ENCODE data around the gene NTN1. TPM values are rescaled to one million over a fixed set of nuclear protein-coding genes. Genes with fewer than 3 reads are reported as not detected.

Gene NTN1
- total RNA-seq, 1 experiment from 2014 or later, result 1.2 TPM

GRCh38 chr17:9036336-9036735 is 15.0 kb downstream of the NTN1 start:
- H3K9me3 Mint-ChIP-seq, result peaks cover 14 to 18% of the 10 kb centered on the region in 2 experiments
- Histone ChIP-seq H3K23ac (ENCODE audit: insufficient read length, low read depth, low read length) (no peak overlapping the region), H3K27me3 (ENCODE audit: insufficient read depth, low read length) (no peaks in the 10 kb centered on the region), H2AFZ (ENCODE audit: low read length) (no peak overlapping the region), H4K91ac (ENCODE audit: insufficient read length, low read depth, low read length) (no peak overlapping the region), H4K20me1 (ENCODE audit: control insufficient read depth, insufficient read depth, insufficient read length) (no peaks in the 10 kb centered on the region), H3K4me2 (ENCODE audit: insufficient read depth, insufficient read length, low read length) (no peak overlapping the region), H2BK120ac (ENCODE audit: low read depth, low read length, poor library complexity, severe bottlenecking) (no peak overlapping the region), H2AK5ac (ENCODE audit: insufficient read length, low read length) (no peak overlapping the region), H4K8ac (replicated peaks; ENCODE audit: insufficient read length, low read depth, low read length) (no peak overlapping the region), H3K14ac (ENCODE audit: insufficient read depth, low read length) (no peak overlapping the region), H2BK12ac (ENCODE audit: insufficient read length, low read depth, low read length) (no peak overlapping the region), H2BK15ac (ENCODE audit: low read depth, low read length) (no peak overlapping the region), H3K23me2 (ENCODE audit: insufficient read length, low read depth, low read length, poor library complexity, severe bottlenecking) (no peaks in the 10 kb centered on the region), H3K9ac (ENCODE audit: extremely low read depth, insufficient read length, low read length) (no peak overlapping the region), H3K18ac (ENCODE audit: insufficient read length, low read depth, low read length) (no peak overlapping the region), H3K79me1 (ENCODE audit: insufficient read depth, low read depth, low read length, poor library complexity, severe bottlenecking) (no peaks in the 10 kb centered on the region), H3K27ac (ENCODE audit: insufficient read length, low read depth, low read length) (no peak overlapping the region), H2BK5ac (ENCODE audit: insufficient read length, low read length) (no peak overlapping the region), H4K5ac (ENCODE audit: insufficient read length, low read depth, low read length) (no peak overlapping the region), H3K4me1 (ENCODE audit: insufficient read depth, low read length) (no peaks in the 10 kb centered on the region), H3T11ph (ENCODE audit: low read length) (no peak overlapping the region), H3K4ac (ENCODE audit: low read depth, low read length) (no peak overlapping the region), H3K56ac (ENCODE audit: insufficient read length, low read depth, low read length) (no peak overlapping the region), H2BK20ac (ENCODE audit: low read depth, low read length, poor library complexity, severe bottlenecking) (no peak overlapping the region), H3K9me3 (ENCODE audit: control insufficient read depth, low read depth, low read length) (no peaks in the 10 kb centered on the region), H3K79me2 (ENCODE audit: insufficient read depth, low read length) (no peaks in the 10 kb centered on the region)
- no peak overlapping the region for H3K27ac Mint-ChIP-seq
- no CpG with 5 or more reads among the region's 4 CpGs for WGBS (ENCODE audit: extremely low coverage, insufficient read length, low lambda C conversion rate)
- no peak overlapping the region for H3K4me3 Mint-ChIP-seq
- peaks cover 24% of the 10 kb centered on the region for H3K27me3 Mint-ChIP-seq (ENCODE audit: low read depth)
- peaks cover 0 to 13% (median 4%) of the 10 kb centered on the region in 3 experiments; a peak in 5 of 7 replicates for H3K36me3 Mint-ChIP-seq (ENCODE audit: insufficient read depth in 1 of 3, low read depth in 3 of 3)
- TF ChIP-seq CTCF (conservative IDR thresholded peaks at IDR 0.05), result no peak
- H3K4me1 Mint-ChIP-seq, result no peaks in the 10 kb centered on the region
- DNase-seq, result no peak
